ENCODE measurements around the gene ST3GAL6. TPM values are rescaled to one million over a fixed set of nuclear protein-coding genes. Genes with fewer than 3 reads are reported as not detected.

Gene ST3GAL6
- total and polyA plus RNA-seq, 10 of the 15 experiments (the other 5 are each of a cell fraction or from before 2014, with no cell fraction given): 19.5 to 41.2 (median 37.4) TPM

DNA sequence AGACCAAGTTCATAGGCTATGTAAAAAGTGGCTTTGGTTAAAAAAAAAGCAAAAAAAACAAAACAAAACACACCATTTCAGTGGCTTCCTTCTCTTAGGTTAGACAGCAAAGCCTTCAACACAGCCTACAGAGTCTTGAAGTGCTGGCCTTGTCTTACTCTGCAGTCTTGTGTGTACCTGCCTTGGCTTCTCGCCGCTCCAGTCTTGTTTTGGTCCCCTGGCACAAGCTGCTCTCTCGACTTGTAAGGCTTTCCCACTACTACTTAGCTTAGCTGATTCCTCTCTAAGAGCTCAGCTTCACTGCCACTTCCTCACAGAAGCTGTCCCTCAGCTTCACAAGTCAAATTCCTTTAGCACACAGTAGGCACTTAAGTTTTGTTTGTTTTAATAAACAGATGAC is 63.0 kb downstream of the ST3GAL6 start:
- POLR2A ChIA-PET: interaction anchor here (0.7 kb wide), 1 partner anchor 95 kb away, joined by 3 read pairs; no protein-coding TSS in a partner anchor
- Histone ChIP-seq H3K36me3 (ENCODE audit: control insufficient read depth in 2 of 2, insufficient read depth in 2 of 2, low read length in 1 of 2) (no peaks in the 10 kb centered on the region), H3K4me3 (no peak overlapping the region), H3K4me1 (ENCODE audit: control insufficient read depth, insufficient read depth, low read length) (no peaks in the 10 kb centered on the region), H3K4me2 (ENCODE audit: control insufficient read depth, insufficient read depth) (no peak overlapping the region), H3K79me2 (ENCODE audit: control insufficient read depth, insufficient read depth, low read length) (no peaks in the 10 kb centered on the region), H3K27me3 (replicated peaks in 1 of 2; ENCODE audit: control insufficient read depth in 2 of 2, insufficient read depth in 2 of 2, low read length in 1 of 2) (no peaks in the 10 kb centered on the region), H3K9me3 (replicated peaks; ENCODE audit: control insufficient read depth, insufficient read depth, low read length) (no peaks in the 10 kb centered on the region), H3K27ac (ENCODE audit: control insufficient read depth, insufficient read depth) (no peak overlapping the region), H4K20me1 (ENCODE audit: control insufficient read depth, insufficient read depth) (no peaks in the 10 kb centered on the region), H2AFZ (ENCODE audit: control insufficient read depth, low read depth, low read length) (no peak overlapping the region), H3K9ac (ENCODE audit: control insufficient read depth, insufficient read depth, low read length) (no peak overlapping the region)
- DNase-seq (ENCODE audit: low read depth, low spot score) (no peak), FAIRE-seq (no peak), ATAC-seq (no peak)
- intact Hi-C loops (cut with micrococcal nuclease; ENCODE audit: unreplicated experiment) (loop anchor here (5.0 to 10.0 kb wide), 2 partner anchors 76 to 679 kb away; partner anchors contain the start of gene DCBLD2), in situ Hi-C loops (cut with MboI) (no loop called here)
- SMC1A ChIA-PET (ENCODE audit: uncharacterized antibody, unreplicated experiment): interaction anchor here (0.7 to 3.0 kb wide), 3 partner anchors 10 to 168 kb away, joined by 3 to 21 read pairs (median 4); no protein-coding TSS in a partner anchor
- RAD21 ChIA-PET (ENCODE audit: unreplicated experiment): interaction anchor here (1.2 to 2.3 kb wide), 3 partner anchors 9 to 860 kb away, joined by 3 to 8 read pairs (median 4); no protein-coding TSS in a partner anchor
- 79% methylated on average over 3 of the region's 3 CpGs for WGBS (ENCODE audit: insufficient coverage, insufficient replicate concordance, low lambda C conversion rate, missing lambda C conversion rate)
- BruUV-seq (replicated peaks): no TSS peak
- TF ChIP-seq MYB (IDR thresholded peaks at IDR 0.05; ENCODE audit: borderline replicate concordance, low read depth, low read length) (no peak), ESRRA (IDR thresholded peaks at IDR 0.05; ENCODE audit: low read length) (no peak), ZBTB40 (IDR thresholded peaks at IDR 0.05; ENCODE audit: borderline replicate concordance) (no peak), ATF7 (IDR thresholded peaks at IDR 0.05; ENCODE audit: low read depth) (no peak), PAX5 (IDR thresholded peaks at IDR 0.05; ENCODE audit: borderline replicate concordance, low read depth, low read length) (no peak), ZNF384 (IDR thresholded peaks at IDR 0.05; ENCODE audit: borderline replicate concordance, low read depth, low read length) (no peak), SUZ12 (IDR thresholded peaks at IDR 0.05; ENCODE audit: unreplicated experiment) (no peak), STAT3 (IDR thresholded peaks at IDR 0.05; ENCODE audit: low read depth, low read length) (no peak), GATAD2B (conservative IDR thresholded peaks at IDR 0.05; ENCODE audit: low read depth) (no peak)
- TF ChIP-seq, protein P1, sequence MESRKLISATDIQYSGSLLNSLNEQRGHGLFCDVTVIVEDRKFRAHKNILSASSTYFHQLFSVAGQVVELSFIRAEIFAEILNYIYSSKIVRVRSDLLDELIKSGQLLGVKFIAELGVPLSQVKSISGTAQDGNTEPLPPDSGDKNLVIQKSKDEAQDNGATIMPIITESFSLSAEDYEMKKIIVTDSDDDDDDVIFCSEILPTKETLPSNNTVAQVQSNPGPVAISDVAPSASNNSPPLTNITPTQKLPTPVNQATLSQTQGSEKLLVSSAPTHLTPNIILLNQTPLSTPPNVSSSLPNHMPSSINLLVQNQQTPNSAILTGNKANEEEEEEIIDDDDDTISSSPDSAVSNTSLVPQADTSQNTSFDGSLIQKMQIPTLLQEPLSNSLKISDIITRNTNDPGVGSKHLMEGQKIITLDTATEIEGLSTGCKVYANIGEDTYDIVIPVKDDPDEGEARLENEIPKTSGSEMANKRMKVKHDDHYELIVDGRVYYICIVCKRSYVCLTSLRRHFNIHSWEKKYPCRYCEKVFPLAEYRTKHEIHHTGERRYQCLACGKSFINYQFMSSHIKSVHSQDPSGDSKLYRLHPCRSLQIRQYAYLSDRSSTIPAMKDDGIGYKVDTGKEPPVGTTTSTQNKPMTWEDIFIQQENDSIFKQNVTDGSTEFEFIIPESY (IDR thresholded peaks at IDR 0.05): no peak
- CTCF ChIA-PET: interaction anchor here (1.5 to 4.4 kb wide), 4 partner anchors 10 to 483 kb away, joined by 4 to 20 read pairs (median 12); no protein-coding TSS in a partner anchor
